Uterus (tissue), 4 donors: Measurements from ENCODE around the gene TMEM123. TPM values are rescaled to one million over a fixed set of nuclear protein-coding genes. Genes with fewer than 3 reads are reported as not detected.

ENCODE experiments used
- DNase-seq, 2 donors: peaks; one replicate each; pipeline ENCODE4 v3.0.0-alpha.2; 2019 to 2020
- H3K27ac ChIP-seq, 2 donors: fragments of 200-600 bp; sonication (generic); 1 replicate in 1 of 2; 2 replicates in 1 of 2; pipeline ENCODE4 v1.5.1; 2016 to 2018
- H3K27me3 ChIP-seq, 2 donors: fragments of 200-600 bp; sonication (generic); one replicate each; pipeline ENCODE4 v1.5.1; 2018 to 2019; ENCODE audit warnings: control low read depth in 1 of 2
- H3K36me3 ChIP-seq, 2 donors: fragments of 200-600 bp; sonication (generic); one replicate each; pipeline ENCODE4 v1.5.1; 2019; ENCODE audit warnings: control low read depth in 1 of 2
- H3K4me1 ChIP-seq, 2 donors: fragments of 200-600 bp; sonication (generic); one replicate each; pipeline ENCODE4 v1.5.1; 2018 to 2019; ENCODE audit warnings: control low read depth in 1 of 2
- H3K4me3 ChIP-seq, 2 donors: fragments of 200-600 bp; sonication (generic); 1 replicate in 1 of 2; 2 replicates in 1 of 2; pipeline ENCODE4 v1.5.1; 2018 to 2019; ENCODE audit warnings: mild to moderate bottlenecking in 1 of 2
- H3K9me3 ChIP-seq, 2 donors: fragments of 200-600 bp; sonication (generic); one replicate each; pipeline ENCODE4 v1.5.1; 2019; ENCODE audit warnings: control low read depth in 1 of 2
- POLR2A ChIP-seq, 2 donors: fragments of 450-650 bp; IDR thresholded peaks; one replicate each; pipeline ENCODE4 v1.6.1; 2016; ENCODE audit warnings: antibody characterized with exemption in 2 of 2, mild to moderate bottlenecking in 1 of 2, moderate library complexity in 1 of 2
- intact Hi-C: fragments of 100-400 bp; cut with DNase I; formaldehyde crosslinking; loops from one replicate; pipeline ENCODE4 v1.15.1; 2023; ENCODE audit warnings: low total_unique reads
- total RNA-seq, 4 donors: library from RNA; depleted of rRNA in 3 of 4; stranded (reverse); fragments of >200 nt in 3 of 4; gene quantifications; one replicate each; pipeline versions ENCODE4 v1.1.0 to v1.2.4, GENCODE V29; 2014 to 2023
- TF ChIP-seq, protein P1 (sequence below), 4 experiments: fragments of 200-600 bp in 2 of 4; fragments of 450-650 bp in 2 of 4; sonication (generic) in 2 of 4; IDR thresholded peaks; one replicate each; pipeline ENCODE4 v1.5.1; 2016 to 2019; ENCODE audit warnings: antibody characterized with exemption in 4 of 4, mild to moderate bottlenecking in 2 of 4, moderate library complexity in 1 of 4
- donor health status: DM: yes; HTN: yes; CAD: no.

TMEM123 gene
- total RNA-seq, 4 donors from 2014 or later, result 187 to 522 (median 260) TPM

DNA sequence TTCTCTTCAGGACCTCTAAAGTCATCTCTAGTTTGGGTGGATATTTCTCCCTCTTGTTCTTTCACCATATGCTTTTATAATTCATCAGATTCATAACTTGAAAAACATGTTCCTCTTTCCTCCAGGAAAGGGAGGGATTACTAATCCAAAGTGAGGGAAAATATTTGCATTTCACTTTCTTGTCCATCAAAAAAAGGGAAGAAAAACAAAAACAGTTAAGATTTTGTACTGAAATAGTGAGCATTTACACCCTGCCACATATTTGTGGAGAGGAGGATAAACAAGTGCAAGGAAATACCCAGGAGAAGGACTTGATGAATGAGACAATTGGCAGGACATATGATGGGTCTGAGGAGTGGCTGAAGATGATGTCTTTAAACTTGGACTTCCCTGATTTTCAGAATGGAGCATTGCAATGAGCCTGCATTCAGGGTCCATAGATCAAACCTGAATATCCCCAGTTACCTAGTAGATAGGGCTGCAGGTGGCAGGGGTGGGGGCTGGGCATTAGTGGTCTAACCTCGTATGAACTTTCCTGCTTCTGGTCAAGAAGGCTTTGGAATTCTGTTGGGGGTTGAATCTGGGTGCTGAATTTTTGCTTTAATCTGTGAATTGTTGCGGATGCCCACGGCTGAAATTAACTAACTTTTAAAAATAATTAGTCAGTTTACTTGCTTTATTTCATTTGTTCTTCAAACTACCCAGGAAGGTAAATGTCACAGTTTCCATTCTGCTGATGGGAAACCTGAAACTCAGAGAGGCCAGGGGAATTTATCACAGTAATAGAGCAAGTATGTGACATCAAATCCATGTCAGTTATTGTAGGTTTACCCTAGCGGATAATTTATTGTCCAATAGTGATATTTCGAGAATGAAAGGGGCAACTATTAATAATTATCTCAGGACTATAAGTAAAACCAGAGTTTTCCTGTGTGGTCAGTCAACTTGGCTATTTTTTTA, 36.9 kb upstream of the TMEM123 start:
- no peak overlapping the region for H3K27ac ChIP-seq
- H3K36me3 ChIP-seq, result no peaks in the 10 kb centered on the region
- DNase-seq, result no peak
- intact Hi-C loops, result no loop called here
- H3K27me3 ChIP-seq, result no peaks in the 10 kb centered on the region
- H3K4me3 ChIP-seq, result no peak overlapping the region
- no peaks in the 10 kb centered on the region for H3K9me3 ChIP-seq
- no peaks in the 10 kb centered on the region for H3K4me1 ChIP-seq
- no peak for TF ChIP-seq POLR2A (IDR thresholded peaks at IDR 0.05)
- TF ChIP-seq, protein P1, sequence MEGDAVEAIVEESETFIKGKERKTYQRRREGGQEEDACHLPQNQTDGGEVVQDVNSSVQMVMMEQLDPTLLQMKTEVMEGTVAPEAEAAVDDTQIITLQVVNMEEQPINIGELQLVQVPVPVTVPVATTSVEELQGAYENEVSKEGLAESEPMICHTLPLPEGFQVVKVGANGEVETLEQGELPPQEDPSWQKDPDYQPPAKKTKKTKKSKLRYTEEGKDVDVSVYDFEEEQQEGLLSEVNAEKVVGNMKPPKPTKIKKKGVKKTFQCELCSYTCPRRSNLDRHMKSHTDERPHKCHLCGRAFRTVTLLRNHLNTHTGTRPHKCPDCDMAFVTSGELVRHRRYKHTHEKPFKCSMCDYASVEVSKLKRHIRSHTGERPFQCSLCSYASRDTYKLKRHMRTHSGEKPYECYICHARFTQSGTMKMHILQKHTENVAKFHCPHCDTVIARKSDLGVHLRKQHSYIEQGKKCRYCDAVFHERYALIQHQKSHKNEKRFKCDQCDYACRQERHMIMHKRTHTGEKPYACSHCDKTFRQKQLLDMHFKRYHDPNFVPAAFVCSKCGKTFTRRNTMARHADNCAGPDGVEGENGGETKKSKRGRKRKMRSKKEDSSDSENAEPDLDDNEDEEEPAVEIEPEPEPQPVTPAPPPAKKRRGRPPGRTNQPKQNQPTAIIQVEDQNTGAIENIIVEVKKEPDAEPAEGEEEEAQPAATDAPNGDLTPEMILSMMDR (IDR thresholded peaks at IDR 0.05), result no peak

DNA sequence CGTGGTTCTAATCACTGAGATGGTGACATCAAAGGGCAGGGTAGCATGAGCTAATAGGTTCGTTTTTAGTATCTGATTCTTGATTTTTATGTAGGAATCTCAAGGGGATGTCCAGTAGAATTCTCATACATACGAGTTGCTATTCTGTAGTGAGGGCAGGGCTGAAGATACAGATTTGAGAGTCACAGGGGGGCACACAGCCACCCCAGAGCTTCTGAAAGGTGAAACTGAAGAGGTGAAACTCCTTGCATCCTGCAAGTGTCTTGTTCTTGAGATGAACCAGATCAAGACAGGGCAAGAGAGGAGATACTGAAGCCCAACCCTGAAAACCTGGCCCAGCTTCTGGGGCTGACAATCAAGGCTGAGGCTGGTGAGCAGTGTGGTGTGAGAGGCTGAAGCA, 35.6 kb upstream of the TMEM123 start:
- no peak for DNase-seq
- H3K4me3 ChIP-seq, result no peak overlapping the region
- no peak for TF ChIP-seq POLR2A (IDR thresholded peaks at IDR 0.05)
- TF ChIP-seq, protein P1 (IDR thresholded peaks at IDR 0.05), result no peak
- H3K9me3 ChIP-seq, result no peaks in the 10 kb centered on the region
- no peaks in the 10 kb centered on the region for H3K27me3 ChIP-seq
- H3K27ac ChIP-seq, result no peak overlapping the region
- no peaks in the 10 kb centered on the region for H3K4me1 ChIP-seq
- H3K36me3 ChIP-seq, result no peaks in the 10 kb centered on the region
- intact Hi-C loops, result no loop called here

DNA sequence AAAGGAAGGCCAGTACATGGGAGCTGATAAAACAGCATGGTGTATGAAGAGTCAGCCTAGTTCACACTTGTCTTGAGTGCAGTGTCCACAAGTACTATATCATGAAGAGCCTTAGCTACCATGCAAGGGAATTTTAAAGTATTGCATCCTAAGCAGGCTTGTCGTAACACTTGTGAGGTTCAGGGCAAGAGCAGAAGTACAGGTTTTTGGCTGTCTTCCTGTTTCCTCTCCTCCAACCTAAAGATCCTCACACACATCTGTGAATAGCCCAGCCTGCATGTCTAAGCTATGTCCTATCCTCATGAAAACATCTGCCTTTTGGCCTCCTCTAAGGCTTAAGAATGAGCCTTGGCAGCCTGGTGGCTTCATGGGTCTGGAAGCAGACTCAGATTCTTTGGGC, 34.6 kb upstream of the TMEM123 start:
- Histone ChIP-seq H3K9me3 (no peaks in the 10 kb centered on the region), H3K27me3 (no peaks in the 10 kb centered on the region), H3K27ac (no peak overlapping the region), H3K4me3 (no peak overlapping the region), H3K4me1 (no peaks in the 10 kb centered on the region), H3K36me3 (no peaks in the 10 kb centered on the region)
- DNase-seq, result no peak
- no peak for TF ChIP-seq POLR2A (IDR thresholded peaks at IDR 0.05)
- TF ChIP-seq, protein P1 (IDR thresholded peaks at IDR 0.05), result no peak
- intact Hi-C loops, result no loop called here

DNA sequence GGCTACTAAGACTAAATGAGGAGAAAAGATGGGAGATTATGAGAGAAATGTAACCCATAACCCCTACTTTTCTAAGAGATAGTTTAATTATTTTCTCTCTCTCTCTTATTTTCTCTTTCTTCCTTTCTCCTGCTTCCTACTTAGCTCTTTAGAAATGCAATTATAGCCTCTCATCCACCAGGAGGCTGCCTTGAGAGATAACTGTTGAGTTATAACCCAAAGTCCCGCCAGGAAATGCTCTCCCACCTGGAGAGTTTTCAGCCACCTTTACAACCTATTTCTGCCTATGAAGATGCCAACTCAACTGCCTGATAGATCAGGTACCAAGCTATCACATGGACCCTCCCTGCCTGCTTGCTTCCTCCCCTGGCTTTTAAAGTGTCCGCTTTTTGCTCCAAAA, 34.0 kb upstream of the TMEM123 start:
- Histone ChIP-seq H3K27me3 (no peaks in the 10 kb centered on the region), H3K36me3 (no peaks in the 10 kb centered on the region), H3K4me1 (no peaks in the 10 kb centered on the region), H3K4me3 (no peak overlapping the region), H3K9me3 (no peaks in the 10 kb centered on the region), H3K27ac (no peak overlapping the region)
- TF ChIP-seq, protein P1 (IDR thresholded peaks at IDR 0.05), result no peak
- no peak for TF ChIP-seq POLR2A (IDR thresholded peaks at IDR 0.05)
- DNase-seq, result no peak
- intact Hi-C loops, result no loop called here

DNA sequence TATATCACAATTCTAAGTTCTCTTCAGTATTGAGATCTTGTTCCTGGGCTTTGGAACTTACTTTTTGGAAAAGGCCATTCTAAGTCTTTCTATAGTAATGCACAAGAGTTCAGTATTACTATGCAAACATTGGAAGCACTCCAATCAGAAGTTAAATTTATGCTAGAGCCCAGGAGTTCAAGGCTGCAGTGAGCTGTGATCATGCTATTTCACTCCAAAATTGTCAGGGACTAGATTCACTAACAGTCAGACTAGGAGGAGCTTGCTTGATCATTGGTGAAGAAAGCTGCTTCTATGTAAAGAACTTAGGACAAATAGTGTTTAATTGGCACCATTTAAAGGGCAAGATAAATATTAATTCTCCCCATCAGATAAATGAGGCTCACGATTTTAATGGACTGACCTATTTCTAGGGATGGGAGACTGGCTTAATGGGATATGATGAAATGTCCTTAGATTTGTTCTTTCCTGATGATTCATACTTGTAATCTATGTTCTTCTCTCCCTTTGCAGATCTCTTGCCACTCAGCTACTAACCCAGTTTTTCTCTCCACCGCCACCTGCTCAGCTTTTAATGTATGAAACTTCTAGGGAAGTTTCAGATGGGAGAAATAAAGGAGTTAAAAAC, 32.6 kb upstream of the TMEM123 start:
- no peaks in the 10 kb centered on the region for H3K4me1 ChIP-seq
- no peak for DNase-seq
- no peak overlapping the region for H3K27ac ChIP-seq
- H3K4me3 ChIP-seq, result no peak overlapping the region
- no peaks in the 10 kb centered on the region for H3K36me3 ChIP-seq
- H3K27me3 ChIP-seq, result no peaks in the 10 kb centered on the region
- TF ChIP-seq, protein P1 (IDR thresholded peaks at IDR 0.05), result no peak
- TF ChIP-seq POLR2A (IDR thresholded peaks at IDR 0.05), result no peak
- no peaks in the 10 kb centered on the region for H3K9me3 ChIP-seq
- intact Hi-C loops, result no loop called here
